Muscle of arm (tissue), 14 donors: ENCODE measurements around the gene PI4KA. TPM values are rescaled to one million over a fixed set of nuclear protein-coding genes. Genes with fewer than 3 reads are reported as not detected.
"Not testable (repeated sequence)": the region's sequence is repeated elsewhere in the genome, so short reads cannot be mapped to it uniquely, and the experiment has no call there.

ENCODE experiments used
- DNase-seq: peaks from one replicate; pipeline ENCODE4 v3.0.0-alpha.2; 2013
- long read RNA-seq, 11 donors: transcript quantifications; one replicate each; lab custom pipeline, GENCODE V29; 2026
- polyA plus RNA-seq, 12 donors: library from polyadenylated mRNA; unstranded; fragments of 120-200 nt; gene quantifications; one replicate each; pipeline ENCODE4 v1.2.1, GENCODE V29; 2013; ENCODE audit not compliant: insufficient read length in 12 of 12

PI4KA gene
- polyA plus RNA-seq: 10 to 100 TPM in 11 of 12 donors, not detected in 1; 27.8 to 52.1 (median 31.0) TPM
- long read RNA-seq, donor 1, full-length matches to known transcripts: 2 of 46 reads
- long read RNA-seq, donor 1, partial matches to known transcripts: 44 of 46 reads
- long read RNA-seq, donor 1, other reads (novel, unspliced or antisense): 0 of 46 reads
- long read RNA-seq, donor 2: 0 reads
- long read RNA-seq, donor 3: 0 reads
- long read RNA-seq, donor 4: 0 reads
- long read RNA-seq, donor 5, partial matches to known transcripts: 8 of 9 reads
- long read RNA-seq, donor 5, other reads (novel, unspliced or antisense): 0 of 9 reads
- long read RNA-seq, donor 6, partial matches to known transcripts: 5 of 5 reads
- long read RNA-seq, donor 6, other reads (novel, unspliced or antisense): 0 of 5 reads
- long read RNA-seq, donor 7: 0 reads
- long read RNA-seq, donor 8, partial matches to known transcripts: 7 of 8 reads
- long read RNA-seq, donor 8, other reads (novel, unspliced or antisense): 0 of 8 reads
- long read RNA-seq, donor 9, partial matches to known transcripts: 32 of 32 reads
- long read RNA-seq, donor 9, other reads (novel, unspliced or antisense): 0 of 32 reads
- long read RNA-seq, donor 10, full-length matches to known transcripts: 2 of 13 reads
- long read RNA-seq, donor 10, partial matches to known transcripts: 11 of 13 reads
- long read RNA-seq, donor 10, other reads (novel, unspliced or antisense): 0 of 13 reads
- long read RNA-seq, donor 11, partial matches to known transcripts: 57 of 76 reads
- long read RNA-seq, donor 11, other reads (novel, unspliced or antisense): 18 of 76 reads

GRCh38 chr22:20858615-20859416, at the start of gene PI4KA, which contains the start of gene SNAP29:
Gene PI4KA, minus strand, starts transcription at chr22:20858811. Its CDS starts 86 bp downstream, at chr22:20858725.
Gene SNAP29, plus strand, starts transcription at chr22:20859007. Its CDS starts 104 bp downstream, at chr22:20859111.
- DNase-seq: peak; percentile 97

- DNase-seq: no peak
Measured at GRCh38 chr22:20906387-20906767, 47.8 kb upstream of the PI4KA start.

- DNase-seq: no peak
Measured at GRCh38 chr22:20905415-20906386, 47.1 kb upstream of the PI4KA start.

GRCh38 chr22:20904980-20905355, 46.4 kb upstream of the PI4KA start:
- no peak for DNase-seq

GRCh38 chr22:20904008-20904979, 45.7 kb upstream of the PI4KA start:
- DNase-seq: no peak

- DNase-seq: no peak
Measured at GRCh38 chr22:20903093-20903492, 44.5 kb upstream of the PI4KA start.

DNA sequence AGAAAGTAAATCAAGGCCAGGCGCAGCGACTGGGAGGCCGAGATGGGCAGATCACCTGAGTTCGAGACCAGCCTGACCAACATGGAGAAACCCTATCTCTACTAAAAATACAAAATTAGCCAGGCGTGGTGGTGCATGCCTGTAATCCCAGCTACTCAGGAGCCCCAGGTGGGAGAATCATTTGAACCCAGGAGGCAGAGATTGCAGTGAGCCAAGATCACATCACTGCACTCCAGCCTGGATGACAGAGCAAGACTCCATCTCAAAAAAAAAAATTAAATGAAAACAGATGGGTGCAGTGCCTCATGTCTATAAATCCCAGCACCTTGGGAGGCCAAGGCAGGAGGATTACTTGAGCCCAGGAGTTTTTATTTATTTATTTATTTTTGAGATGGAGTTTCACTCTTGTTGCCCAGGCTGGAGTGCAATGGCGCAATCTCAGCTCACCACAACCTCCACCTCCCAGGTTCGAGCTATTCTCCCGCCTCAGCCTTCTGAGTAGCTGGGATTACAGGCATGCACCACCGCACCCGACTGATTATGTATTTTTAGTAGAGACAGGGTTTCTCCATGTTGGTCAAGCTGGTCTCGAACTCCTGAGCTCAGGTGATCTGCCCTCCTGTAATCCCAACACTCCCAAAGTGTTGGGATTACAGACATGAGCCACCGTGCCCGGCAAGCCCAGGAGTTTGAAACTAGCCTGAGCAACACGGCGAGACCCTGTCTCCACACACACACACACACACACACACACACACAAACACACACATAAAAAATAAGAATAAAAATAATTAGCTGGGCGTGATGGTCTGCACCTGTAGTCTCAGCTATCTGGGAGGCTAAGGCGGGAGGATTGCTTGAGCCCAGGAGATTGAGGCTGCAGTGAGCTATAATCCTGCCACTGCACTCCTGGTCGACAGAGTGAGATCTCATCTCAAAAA, 42.8 kb upstream of the PI4KA start:
- not testable (repeated sequence) for DNase-seq

DNA sequence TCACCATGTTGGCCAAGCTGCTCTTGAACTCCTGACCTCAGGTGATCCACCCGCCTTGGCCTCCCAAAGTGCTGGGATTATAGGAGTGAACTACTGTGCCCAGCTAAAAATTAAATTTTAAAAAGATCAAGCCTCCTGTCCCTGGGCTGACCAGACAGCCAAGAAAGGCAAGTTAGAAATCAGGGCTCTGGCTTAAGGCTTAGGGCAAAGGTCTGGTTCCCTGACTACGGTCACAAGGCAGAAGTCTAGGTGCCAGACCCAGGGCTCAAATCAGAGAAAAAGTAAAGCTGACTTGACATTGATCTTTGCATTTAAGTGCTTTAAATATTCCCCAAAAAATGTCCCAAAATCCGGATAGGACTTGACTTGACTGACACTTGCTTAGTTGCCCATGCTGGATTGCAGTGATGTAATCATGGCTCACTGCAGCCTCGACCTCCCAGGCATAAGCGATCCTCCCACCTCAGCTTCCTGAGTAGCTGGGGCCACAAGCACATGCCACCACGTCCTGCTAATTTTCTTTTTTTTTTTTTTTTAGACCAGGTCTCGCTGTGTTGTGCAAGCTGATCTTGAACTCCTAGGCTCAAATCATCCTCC, 41.3 kb upstream of the PI4KA start:
- no peak for DNase-seq

DNA sequence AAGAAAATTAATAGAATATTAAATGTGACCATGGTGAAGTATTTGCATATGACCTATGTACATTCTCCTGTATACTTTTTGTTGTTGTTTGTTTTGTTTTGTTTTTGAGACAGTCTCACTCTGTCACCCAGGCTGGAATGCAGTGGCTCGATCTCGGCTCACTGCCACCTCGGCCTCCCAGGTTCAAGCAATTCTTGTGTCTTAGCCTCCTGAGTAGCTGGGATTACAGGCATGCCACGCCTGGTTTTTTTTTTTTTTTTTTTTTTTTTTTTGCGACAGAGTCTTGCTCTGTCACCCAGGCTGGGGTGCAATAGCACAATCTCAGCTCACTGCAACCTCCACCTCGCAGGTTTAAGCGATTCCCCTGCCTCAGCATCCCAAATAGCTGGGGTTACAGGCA, 39.1 kb upstream of the PI4KA start:
- DNase-seq: not testable (repeated sequence)

- no peak for DNase-seq
Measured at GRCh38 chr22:20890975-20891374, 32.4 kb upstream of the PI4KA start.

- no peak for DNase-seq
Measured at GRCh38 chr22:20889904-20890540, 31.4 kb upstream of the PI4KA start.

- DNase-seq: no peak
Measured at GRCh38 chr22:20889025-20889704, 30.6 kb upstream of the PI4KA start.

GRCh38 chr22:20887375-20887774, 28.8 kb upstream of the PI4KA start:
- no peak for DNase-seq

DNA sequence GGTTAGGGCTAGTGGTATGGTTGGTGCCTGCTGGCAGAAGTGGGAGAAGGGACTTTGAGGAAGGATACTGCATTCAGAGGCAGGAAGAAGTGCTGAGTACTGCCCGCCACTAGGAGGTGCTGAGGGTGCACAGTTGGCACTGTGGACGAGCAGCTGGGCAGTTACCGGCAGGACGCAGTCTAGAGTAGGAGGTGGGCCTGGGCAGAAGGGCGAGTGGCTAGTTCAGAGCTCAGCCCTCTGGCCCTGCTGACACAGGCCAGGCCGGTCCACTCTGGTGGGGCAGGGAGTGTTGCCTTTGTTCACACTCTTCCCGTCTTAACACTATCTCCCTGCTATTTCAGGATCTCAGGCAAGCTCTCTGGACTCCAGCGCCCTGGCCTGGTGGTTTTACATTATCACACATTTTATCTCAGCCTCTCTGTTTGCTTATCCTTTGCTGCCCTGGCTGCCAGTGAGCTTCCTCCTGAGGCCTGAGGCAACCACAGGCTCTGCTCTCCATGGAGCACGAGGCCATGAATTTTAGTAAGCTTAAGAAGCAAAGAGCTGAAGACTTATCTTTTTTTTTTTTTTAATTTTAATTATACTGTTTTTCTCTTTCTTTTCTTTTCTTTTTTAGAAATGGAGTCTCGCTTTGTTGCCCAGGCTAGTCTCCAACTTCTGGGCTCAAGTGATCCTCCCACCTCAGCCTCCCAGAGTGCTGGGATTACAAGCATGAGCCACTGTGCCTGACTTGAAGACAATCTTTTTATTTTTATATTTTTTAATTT, 27.1 kb upstream of the PI4KA start:
- DNase-seq: peak; percentile 31

DNA sequence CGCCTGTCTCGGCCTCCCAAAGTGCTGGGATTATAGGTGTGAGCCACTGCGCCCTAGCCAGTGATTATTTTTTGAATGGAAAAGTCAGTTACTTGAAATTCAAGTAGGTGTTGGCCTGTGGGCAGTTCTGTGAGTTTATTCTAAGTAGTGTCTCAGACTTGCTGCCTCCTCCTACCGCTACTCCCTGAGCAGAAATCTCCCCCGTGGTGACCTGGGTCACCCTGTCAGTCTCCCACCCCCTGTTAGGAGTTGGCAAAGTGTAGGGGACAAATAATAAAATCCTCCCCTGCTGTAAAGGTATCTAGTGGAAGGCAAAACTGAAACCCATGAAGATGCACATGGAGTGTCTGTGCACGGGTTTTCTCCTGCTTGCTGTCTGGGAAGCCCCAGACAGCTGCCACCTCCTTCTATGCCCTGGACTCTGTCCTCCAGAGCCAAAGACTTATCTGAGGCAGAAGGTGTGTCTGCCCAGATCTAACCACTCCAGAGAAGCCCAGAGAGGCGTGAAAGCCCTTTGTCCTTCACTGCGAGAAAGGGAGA, 26.5 kb upstream of the PI4KA start:
- no peak for DNase-seq

DNA sequence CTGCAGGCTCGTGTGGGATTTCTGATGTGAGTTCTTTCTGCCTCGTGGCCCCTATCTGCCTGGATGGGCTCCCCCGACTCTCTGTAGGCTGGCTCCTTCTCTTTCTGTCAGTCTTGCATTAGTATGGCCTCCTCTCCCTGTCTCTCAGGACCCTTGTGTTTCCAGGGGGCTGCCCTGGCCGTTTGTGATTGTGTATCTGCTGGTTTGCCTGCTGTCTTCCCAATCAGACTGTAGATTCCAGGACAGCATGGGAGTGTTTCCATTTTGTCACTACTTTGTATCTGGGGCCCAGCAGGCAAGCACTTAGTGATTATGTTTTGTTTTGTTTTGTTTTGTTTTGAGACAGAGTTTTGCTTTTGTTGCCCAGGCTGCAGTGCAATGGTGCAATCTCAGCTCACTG, 25.8 kb upstream of the PI4KA start:
- no peak for DNase-seq
